Trophoblast cell (in vitro differentiated cells and primary cell): Measurements from ENCODE around the gene ZNF579.

ENCODE experiments used
- DNase-seq, 2 donors: peaks; one replicate each; pipeline ENCODE4 v3.0.0-alpha.2; 2016
- H2AFZ ChIP-seq: 2 replicates; pipeline ENCODE4 v1.6.1; 2013; ENCODE audit warnings: low read length, moderate library complexity, mild to moderate bottlenecking; ENCODE audit not compliant: insufficient read depth, poor library complexity
- H2AK5ac ChIP-seq: 2 replicates; pipeline ENCODE4 v1.6.1; 2013; ENCODE audit warnings: mild to moderate bottlenecking, low read length
- H2BK120ac ChIP-seq: 2 replicates; pipeline ENCODE4 v1.6.1; 2013; ENCODE audit warnings: low read length, mild to moderate bottlenecking, moderate library complexity; ENCODE audit not compliant: insufficient read depth, poor library complexity
- H2BK12ac ChIP-seq: 2 replicates; pipeline ENCODE4 v1.6.1; 2013; ENCODE audit warnings: mild to moderate bottlenecking, low read length, moderate library complexity
- H2BK5ac ChIP-seq: 2 replicates; pipeline ENCODE4 v1.6.1; 2013; ENCODE audit warnings: low read length, low read depth, moderate library complexity, mild to moderate bottlenecking; ENCODE audit not compliant: poor library complexity
- H3K14ac ChIP-seq: 2 replicates; pipeline ENCODE4 v1.6.1; 2013; ENCODE audit warnings: mild to moderate bottlenecking, low read length
- H3K18ac ChIP-seq: 2 replicates; pipeline ENCODE4 v1.6.1; 2013; ENCODE audit warnings: mild to moderate bottlenecking, low read length
- H3K23ac ChIP-seq: 2 replicates; pipeline ENCODE4 v1.6.1; 2013; ENCODE audit warnings: low read length
- H3K27ac ChIP-seq: 2 replicates; pipeline ENCODE4 v1.5.1; 2013; ENCODE audit warnings: low read depth, mild to moderate bottlenecking, inconsistent platforms, low read length, moderate library complexity
- H3K27me3 ChIP-seq: 2 replicates; pipeline ENCODE4 v1.6.1; 2013; ENCODE audit warnings: inconsistent platforms, mild to moderate bottlenecking, low read length, moderate library complexity; ENCODE audit not compliant: insufficient read depth
- H3K36me3 ChIP-seq, 2 experiments: 1 replicate in 1 of 2; 2 replicates in 1 of 2; pipeline ENCODE4 v1.6.1; 2013; ENCODE audit warnings: low read length in 2 of 2, mild to moderate bottlenecking in 2 of 2, moderate library complexity in 1 of 2; ENCODE audit not compliant: insufficient read depth in 2 of 2, control insufficient read depth in 1 of 2
- H3K4ac ChIP-seq: 2 replicates; pipeline ENCODE4 v1.6.1; 2013; ENCODE audit warnings: low read depth, mild to moderate bottlenecking, low read length, moderate library complexity
- H3K4me1 ChIP-seq, 2 experiments: 1 replicate in 1 of 2; 2 replicates in 1 of 2; pipeline ENCODE4 v1.6.1; 2013; ENCODE audit warnings: low read length in 2 of 2, mild to moderate bottlenecking in 2 of 2, moderate library complexity in 1 of 2; ENCODE audit not compliant: insufficient read depth in 2 of 2, control insufficient read depth in 1 of 2
- H3K4me2 ChIP-seq: 2 replicates; pipeline ENCODE4 v1.6.1; 2013; ENCODE audit warnings: inconsistent platforms, mild to moderate bottlenecking, low read length, moderate library complexity
- H3K4me3 ChIP-seq: 2 replicates; pipeline ENCODE4 v1.5.1; 2013; ENCODE audit warnings: mild to moderate bottlenecking, low read depth, low read length, inconsistent platforms
- H3K79me1 ChIP-seq: one replicate; pipeline ENCODE4 v1.6.1; 2013; ENCODE audit warnings: low read length
- H3K79me2 ChIP-seq: 2 replicates; pipeline ENCODE4 v1.6.1; 2013; ENCODE audit warnings: low read length, mild to moderate bottlenecking; ENCODE audit not compliant: control insufficient read depth, insufficient read depth, poor library complexity
- H3K9ac ChIP-seq: 2 replicates; pipeline ENCODE4 v1.6.1; 2013; ENCODE audit warnings: mild to moderate bottlenecking, low read length
- H3K9me3 ChIP-seq: 2 replicates; pipeline ENCODE4 v1.6.1; 2013; ENCODE audit warnings: low read depth, mild to moderate bottlenecking, control low read depth, inconsistent platforms, low read length; ENCODE audit not compliant: insufficient read depth
- H4K12ac ChIP-seq: 2 replicates; pipeline ENCODE4 v1.6.1; 2013; ENCODE audit warnings: low read depth, mild to moderate bottlenecking, low read length, moderate library complexity
- H4K8ac ChIP-seq: 2 replicates; pipeline ENCODE4 v1.6.1; 2013; ENCODE audit warnings: low read depth, mild to moderate bottlenecking, low read length, moderate library complexity
- H4K91ac ChIP-seq: one replicate; pipeline ENCODE4 v1.6.1; 2013; ENCODE audit warnings: low read depth, mild to moderate bottlenecking, low read length, moderate library complexity
- whole genome bisulfite sequencing: extraction: QIAGEN DNeasy Blood & Tissue Kit; methylation state at CpG from one replicate; pipeline ENCODE4 v1.1.7; 2013; ENCODE audit warnings: missing lambda C conversion rate; ENCODE audit not compliant: insufficient read length, insufficient coverage; ENCODE audit errors: extremely low coverage; 5-methylcytosine and 5-hydroxymethylcytosine counted together

Gene ZNF579

DNA sequence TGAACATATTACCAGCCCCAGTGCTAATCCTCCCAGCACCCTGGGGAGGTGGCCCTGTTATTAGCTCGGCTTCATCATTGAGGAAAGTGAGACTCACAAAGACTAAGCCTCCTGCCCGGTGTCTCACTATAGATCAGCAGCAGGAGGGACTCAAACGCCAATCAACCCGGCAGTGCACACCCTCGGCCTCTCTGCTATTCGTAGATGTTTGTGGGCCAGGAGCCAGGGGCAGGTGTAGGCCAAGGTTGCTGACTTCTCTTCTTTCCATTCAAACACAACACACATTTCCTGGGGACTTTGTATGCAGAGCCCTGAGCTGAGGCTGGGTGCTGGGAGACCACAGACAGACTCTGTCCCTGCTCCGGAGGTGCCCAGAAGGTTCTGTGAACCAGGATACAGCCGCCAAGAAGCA lies 25.9 kb downstream of the ZNF579 start:
- Histone ChIP-seq H3K4me3 (no peak overlapping the region), H2BK12ac (no peak overlapping the region), H4K8ac (no peak overlapping the region), H3K18ac (no peak overlapping the region), H4K12ac (no peak overlapping the region), H2AK5ac (no peak overlapping the region), H3K79me1 (peaks cover 3% of the 10 kb centered on the region), H3K4me2 (no peak overlapping the region), H3K9me3 (no peaks in the 10 kb centered on the region), H3K27ac (no peak overlapping the region), H2BK5ac (no peak overlapping the region), H3K14ac (no peak overlapping the region), H3K23ac (no peak overlapping the region), H3K9ac (no peak overlapping the region), H2BK120ac (no peak overlapping the region), H3K79me2 (no peaks in the 10 kb centered on the region), H3K4me1 (peaks cover 6 to 10% of the 10 kb centered on the region in 2 experiments), H3K27me3 (no peaks in the 10 kb centered on the region), H3K4ac (no peak overlapping the region), H4K91ac (no peak overlapping the region), H3K36me3 (no peaks in the 10 kb centered on the region), H2AFZ (no peak overlapping the region)
- WGBS, result no CpG with 5 or more reads among the region's 8 CpGs
- no peak for DNase-seq

DNA sequence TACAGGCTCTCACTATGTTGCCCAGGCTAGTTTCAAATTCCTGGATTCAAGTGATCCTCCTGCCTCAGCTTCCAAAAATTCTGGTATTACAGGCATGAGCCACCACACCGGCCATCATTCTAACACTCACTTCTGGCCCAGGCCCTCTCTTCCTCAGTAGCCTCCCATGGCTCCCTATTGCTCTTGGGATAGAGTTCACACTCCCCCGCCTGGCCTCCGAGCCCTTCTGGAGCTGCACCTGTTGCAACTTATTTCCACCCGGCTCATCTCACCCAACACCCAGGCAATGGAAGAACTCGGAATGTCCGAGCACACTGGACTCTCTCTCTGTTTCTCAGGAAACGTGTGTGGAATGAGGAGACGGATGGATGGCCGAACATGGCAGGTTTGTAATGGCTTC lies 26.3 kb downstream of the ZNF579 start:
- no peak overlapping the region for H3K23ac ChIP-seq
- no peak overlapping the region for H3K4ac ChIP-seq
- H3K9me3 ChIP-seq, result no peaks in the 10 kb centered on the region
- peaks cover 5% of the 10 kb centered on the region for H3K79me1 ChIP-seq
- no peak for DNase-seq
- no peaks in the 10 kb centered on the region for H3K79me2 ChIP-seq
- no peak overlapping the region for H2BK120ac ChIP-seq
- no peak overlapping the region for H3K4me3 ChIP-seq
- no peak overlapping the region for H4K8ac ChIP-seq
- no peak overlapping the region for H4K91ac ChIP-seq
- H2BK5ac ChIP-seq, result no peak overlapping the region
- H2BK12ac ChIP-seq, result no peak overlapping the region
- H3K4me1 ChIP-seq, result peaks cover 7 to 13% of the 10 kb centered on the region in 2 experiments
- no peak overlapping the region for H3K18ac ChIP-seq
- H3K27me3 ChIP-seq, result no peaks in the 10 kb centered on the region
- H4K12ac ChIP-seq, result no peak overlapping the region
- H3K14ac ChIP-seq, result no peak overlapping the region
- H3K27ac ChIP-seq, result no peak overlapping the region
- H3K9ac ChIP-seq, result no peak overlapping the region
- WGBS, result no CpG with 5 or more reads among the region's 9 CpGs
- no peaks in the 10 kb centered on the region for H3K36me3 ChIP-seq
- H3K4me2 ChIP-seq, result no peak overlapping the region
- H2AFZ ChIP-seq, result no peak overlapping the region
- no peak overlapping the region for H2AK5ac ChIP-seq

DNA sequence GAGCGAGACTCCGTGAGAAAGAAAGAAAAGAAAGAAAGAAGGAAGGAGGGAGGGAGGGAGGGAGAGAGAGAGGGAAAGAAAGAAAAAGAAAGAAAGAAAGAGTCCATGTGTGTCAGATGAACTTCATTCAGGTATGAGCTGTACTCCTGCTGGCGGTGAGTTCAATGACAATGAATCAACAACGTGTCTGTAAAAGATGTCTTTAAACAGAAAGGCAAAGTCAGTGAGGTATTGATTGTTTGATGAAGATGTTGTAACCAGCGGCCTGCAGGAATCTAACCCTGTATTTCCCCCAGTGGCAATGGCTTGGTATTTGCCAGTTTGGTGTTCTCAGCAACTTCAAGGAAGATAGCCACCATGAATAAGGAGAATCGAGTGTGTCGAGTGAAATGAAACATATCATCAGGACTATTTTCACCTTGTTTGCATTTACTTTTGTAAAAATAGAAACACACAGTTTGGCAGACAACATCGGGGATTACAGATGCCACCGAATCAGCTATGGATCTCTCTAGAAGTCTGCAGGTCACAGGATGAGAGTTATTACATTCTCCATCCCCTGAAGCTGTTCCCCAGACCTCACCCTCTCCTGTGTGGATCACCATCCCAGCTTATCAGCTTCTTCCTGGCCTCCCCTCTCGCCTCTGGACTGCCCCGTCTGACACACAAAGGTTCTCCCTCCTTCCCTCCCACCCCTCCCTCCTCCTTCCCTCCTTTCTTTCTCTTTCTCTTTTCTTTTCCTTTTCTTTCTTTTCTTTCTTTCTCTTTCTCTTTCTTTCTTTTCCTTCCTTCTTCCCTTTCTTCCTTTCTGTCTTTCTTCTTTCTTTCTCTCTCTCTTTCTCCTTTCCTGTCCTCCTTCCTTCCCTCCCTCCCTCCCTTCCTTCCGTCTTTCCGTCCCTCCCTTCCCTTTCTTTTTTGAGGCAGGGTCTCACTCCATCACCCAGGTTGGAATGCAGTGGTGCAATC lies 27.1 kb downstream of the ZNF579 start:
- H3K4me3 ChIP-seq, result no peak overlapping the region
- H2AFZ ChIP-seq, result no peak overlapping the region
- no peaks in the 10 kb centered on the region for H3K9me3 ChIP-seq
- peaks cover 7 to 13% of the 10 kb centered on the region in 2 experiments for H3K4me1 ChIP-seq
- H4K91ac ChIP-seq, result no peak overlapping the region
- H3K14ac ChIP-seq, result no peak overlapping the region
- H3K23ac ChIP-seq, result no peak overlapping the region
- no peak overlapping the region for H3K27ac ChIP-seq
- no peak overlapping the region for H4K8ac ChIP-seq
- no peak overlapping the region for H2BK12ac ChIP-seq
- WGBS, result no CpG with 5 or more reads among the region's 13 CpGs
- no peak overlapping the region for H3K4me2 ChIP-seq
- no peaks in the 10 kb centered on the region for H3K27me3 ChIP-seq
- peaks cover 5% of the 10 kb centered on the region for H3K79me1 ChIP-seq
- no peak overlapping the region for H3K18ac ChIP-seq
- no peak overlapping the region for H4K12ac ChIP-seq
- H2BK120ac ChIP-seq, result no peak overlapping the region
- no peak overlapping the region for H3K4ac ChIP-seq
- no peak for DNase-seq
- H3K36me3 ChIP-seq, result no peaks in the 10 kb centered on the region
- H3K79me2 ChIP-seq, result no peaks in the 10 kb centered on the region
- no peak overlapping the region for H2AK5ac ChIP-seq
- H2BK5ac ChIP-seq, result no peak overlapping the region
- no peak overlapping the region for H3K9ac ChIP-seq

DNA sequence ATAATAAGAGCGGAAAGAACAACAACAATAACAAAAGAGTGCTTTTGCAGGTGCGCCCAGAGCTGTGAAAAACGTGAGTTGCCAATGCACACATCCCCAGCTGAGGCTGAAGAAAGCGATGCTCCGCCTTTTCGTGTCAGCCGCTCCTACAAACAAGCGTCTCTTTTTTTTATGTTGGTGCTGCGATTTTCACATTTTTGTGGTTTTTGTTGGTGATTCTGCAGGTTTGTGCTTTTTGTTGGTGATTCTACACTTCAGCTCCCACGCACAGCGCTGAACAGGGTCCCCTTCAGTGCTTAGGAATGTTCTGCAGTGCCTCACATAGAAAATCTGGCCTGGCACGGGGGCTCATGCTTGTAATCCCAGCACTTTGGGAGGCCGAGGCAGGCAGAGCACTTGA lies 28.0 kb downstream of the ZNF579 start:
- no peak overlapping the region for H2AFZ ChIP-seq
- H3K23ac ChIP-seq, result no peak overlapping the region
- H3K27ac ChIP-seq, result no peak overlapping the region
- no peak overlapping the region for H2BK5ac ChIP-seq
- H3K4me1 ChIP-seq, result peaks cover 7 to 13% of the 10 kb centered on the region in 2 experiments
- no peak overlapping the region for H3K4me2 ChIP-seq
- H4K8ac ChIP-seq, result no peak overlapping the region
- H3K18ac ChIP-seq, result no peak overlapping the region
- DNase-seq, result peak; percentile 31 to 44
- no peaks in the 10 kb centered on the region for H3K27me3 ChIP-seq
- H2AK5ac ChIP-seq, result no peak overlapping the region
- no peak overlapping the region for H4K91ac ChIP-seq
- H3K9ac ChIP-seq, result no peak overlapping the region
- H3K14ac ChIP-seq, result no peak overlapping the region
- no peak overlapping the region for H2BK12ac ChIP-seq
- H3K79me2 ChIP-seq, result no peaks in the 10 kb centered on the region
- H3K79me1 ChIP-seq, result peaks cover 5% of the 10 kb centered on the region
- H3K36me3 ChIP-seq, result no peaks in the 10 kb centered on the region
- H3K4me3 ChIP-seq, result no peak overlapping the region
- whole genome bisulfite sequencing, result no CpG with 5 or more reads among the region's 13 CpGs
- H2BK120ac ChIP-seq, result no peak overlapping the region
- H3K4ac ChIP-seq, result no peak overlapping the region
- no peak overlapping the region for H4K12ac ChIP-seq
- no peaks in the 10 kb centered on the region for H3K9me3 ChIP-seq
